ENCODE results near the gene SCFD1.

GRCh38 chr14:30751646-30752416, 129.7 kb downstream of the SCFD1 start:
- TF ChIP-seq CTCF (IDR thresholded peaks at IDR 0.05) (no peak), POLR2A (IDR thresholded peaks at IDR 0.05) (no peak)

All from right lobe of liver (tissue), 4 donors.